ENCODE results near the gene ENPP3. TPM values are rescaled to one million over a fixed set of nuclear protein-coding genes. Genes with fewer than 3 reads are reported as not detected.

ENPP3 gene
- total RNA-seq, 1 experiment from 2014 or later, result not detected

DNA sequence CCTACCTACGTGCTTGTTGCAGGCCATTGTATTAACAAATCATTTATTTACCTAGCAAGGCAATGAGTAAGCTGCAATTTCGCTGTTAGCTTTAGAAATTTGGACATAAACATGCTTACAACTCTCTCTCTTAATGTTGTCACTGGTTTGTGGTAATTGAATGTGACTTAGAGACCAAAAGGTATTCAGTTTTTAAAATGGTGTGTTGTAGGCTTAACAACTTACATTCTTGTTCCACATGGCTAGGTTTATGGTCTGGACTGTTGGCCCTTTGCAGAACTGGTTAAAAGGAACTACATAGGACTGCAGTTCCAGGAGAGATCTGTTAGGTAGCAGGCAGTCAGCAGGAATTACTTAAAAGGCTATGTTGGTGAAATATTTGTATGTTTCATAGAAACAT, 84.1 kb downstream of the ENPP3 start:
- H3K27ac Mint-ChIP-seq, result no peak overlapping the region
- H3K9me3 Mint-ChIP-seq, result peaks cover 2% of the 10 kb centered on the region
- DNase-seq (ENCODE audit: low spot score) (no peak), ATAC-seq (no peak)
- H3K27me3 Mint-ChIP-seq (ENCODE audit: low read depth), result peaks cover 17% of the 10 kb centered on the region
- CTCF ChIA-PET, result interaction anchor here (0.8 to 1.0 kb wide), 2 partner anchors 26 to 497 kb away, joined by 3 read pairs; no protein-coding TSS in a partner anchor
- H3K4me1 Mint-ChIP-seq, result peaks cover 8% of the 10 kb centered on the region
- no peak overlapping the region for H3K4me3 Mint-ChIP-seq
- TF ChIP-seq CDX4 (CRISPR knock-in tag; IDR thresholded peaks at IDR 0.05; ENCODE audit: borderline replicate concordance), result no peak
- TF ChIP-seq SMAD3 (CRISPR knock-in tag; IDR thresholded peaks at IDR 0.05; ENCODE audit: borderline replicate concordance), result no peak
- TF ChIP-seq ZNF423 (CRISPR knock-in tag; IDR thresholded peaks at IDR 0.05), result no peak
- no peak for TF ChIP-seq E2F4 (CRISPR knock-in tag; IDR thresholded peaks at IDR 0.05; ENCODE audit: borderline replicate concordance, low read depth)
- TF ChIP-seq CBFB (CRISPR knock-in tag; IDR thresholded peaks at IDR 0.05; ENCODE audit: low read depth), result no peak
- no peak for TF ChIP-seq RELA (CRISPR knock-in tag; IDR thresholded peaks at IDR 0.05; ENCODE audit: borderline replicate concordance)
- no peak for TF ChIP-seq FOXP4 (CRISPR knock-in tag; IDR thresholded peaks at IDR 0.05)
- no peak for TF ChIP-seq ATF1 (CRISPR knock-in tag; IDR thresholded peaks at IDR 0.05)
- TF ChIP-seq, protein P1, sequence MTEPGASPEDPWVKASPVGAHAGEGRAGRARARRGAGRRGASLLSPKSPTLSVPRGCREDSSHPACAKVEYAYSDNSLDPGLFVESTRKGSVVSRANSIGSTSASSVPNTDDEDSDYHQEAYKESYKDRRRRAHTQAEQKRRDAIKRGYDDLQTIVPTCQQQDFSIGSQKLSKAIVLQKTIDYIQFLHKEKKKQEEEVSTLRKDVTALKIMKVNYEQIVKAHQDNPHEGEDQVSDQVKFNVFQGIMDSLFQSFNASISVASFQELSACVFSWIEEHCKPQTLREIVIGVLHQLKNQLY (CRISPR knock-in tag; IDR thresholded peaks at IDR 0.05), result no peak
- TF ChIP-seq KAT7 (CRISPR knock-in tag; IDR thresholded peaks at IDR 0.05; ENCODE audit: borderline replicate concordance), result no peak
- POLR2A ChIA-PET, result no interaction called here
- H3K36me3 Mint-ChIP-seq, result no peaks in the 10 kb centered on the region

GRCh38 chr6:131724114-131724513, 87.0 kb downstream of the ENPP3 start:
- TF ChIP-seq JAZF1 (CRISPR knock-in tag; IDR thresholded peaks at IDR 0.05) (no peak), PRRX2 (CRISPR knock-in tag; IDR thresholded peaks at IDR 0.05) (no peak), ZNF219 (CRISPR knock-in tag; IDR thresholded peaks at IDR 0.05; ENCODE audit: borderline replicate concordance) (no peak), SOX15 (CRISPR knock-in tag; IDR thresholded peaks at IDR 0.05) (no peak)
- peaks cover 8% of the 10 kb centered on the region for H3K4me1 Mint-ChIP-seq
- peaks cover 12% of the 10 kb centered on the region for H3K9me3 Mint-ChIP-seq
- ChIA-PET CTCF (no interaction called here), POLR2A (no interaction called here)
- peaks cover 5% of the 10 kb centered on the region; the same call in 1 of the 2 replicates for H3K36me3 Mint-ChIP-seq
- no peak overlapping the region for H3K27ac Mint-ChIP-seq
- no peak overlapping the region for H3K4me3 Mint-ChIP-seq
- ATAC-seq (no peak), DNase-seq (ENCODE audit: low spot score) (no peak)
- H3K27me3 Mint-ChIP-seq (ENCODE audit: low read depth), result peaks cover 21% of the 10 kb centered on the region

DNA sequence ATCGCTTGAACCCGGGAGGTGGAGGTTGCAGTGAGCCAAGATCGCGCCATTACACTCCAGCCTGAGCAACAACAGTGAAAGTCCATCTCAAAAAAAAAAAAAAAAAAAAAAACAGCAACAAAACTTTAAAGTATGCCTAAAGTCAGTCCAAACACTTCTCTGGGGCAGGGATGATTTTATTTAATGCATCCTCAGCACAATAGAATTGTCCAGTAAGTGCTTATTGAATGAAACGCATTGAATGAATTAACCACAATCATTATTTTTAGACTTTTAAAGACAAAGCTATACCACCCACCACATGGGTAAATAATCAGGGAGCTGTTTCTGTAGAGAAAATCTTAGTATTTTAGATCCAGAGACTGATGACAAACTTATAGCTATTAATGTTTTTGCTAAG, 90.4 kb downstream of the ENPP3 start:
- POLR2A ChIA-PET, result no interaction called here
- peaks cover 5% of the 10 kb centered on the region; the same call in 1 of the 2 replicates for H3K36me3 Mint-ChIP-seq
- no peak overlapping the region for H3K4me3 Mint-ChIP-seq
- peaks cover 17% of the 10 kb centered on the region for H3K27me3 Mint-ChIP-seq (ENCODE audit: low read depth)
- DNase-seq (ENCODE audit: low spot score) (no peak), ATAC-seq (no peak)
- peaks cover 8% of the 10 kb centered on the region for H3K4me1 Mint-ChIP-seq
- peaks cover 12% of the 10 kb centered on the region for H3K9me3 Mint-ChIP-seq
- CTCF ChIA-PET, result interaction anchor here (1.7 kb wide), 1 partner anchor 60 kb away, joined by 4 read pairs; no protein-coding TSS in a partner anchor
- TF ChIP-seq, protein P2, sequence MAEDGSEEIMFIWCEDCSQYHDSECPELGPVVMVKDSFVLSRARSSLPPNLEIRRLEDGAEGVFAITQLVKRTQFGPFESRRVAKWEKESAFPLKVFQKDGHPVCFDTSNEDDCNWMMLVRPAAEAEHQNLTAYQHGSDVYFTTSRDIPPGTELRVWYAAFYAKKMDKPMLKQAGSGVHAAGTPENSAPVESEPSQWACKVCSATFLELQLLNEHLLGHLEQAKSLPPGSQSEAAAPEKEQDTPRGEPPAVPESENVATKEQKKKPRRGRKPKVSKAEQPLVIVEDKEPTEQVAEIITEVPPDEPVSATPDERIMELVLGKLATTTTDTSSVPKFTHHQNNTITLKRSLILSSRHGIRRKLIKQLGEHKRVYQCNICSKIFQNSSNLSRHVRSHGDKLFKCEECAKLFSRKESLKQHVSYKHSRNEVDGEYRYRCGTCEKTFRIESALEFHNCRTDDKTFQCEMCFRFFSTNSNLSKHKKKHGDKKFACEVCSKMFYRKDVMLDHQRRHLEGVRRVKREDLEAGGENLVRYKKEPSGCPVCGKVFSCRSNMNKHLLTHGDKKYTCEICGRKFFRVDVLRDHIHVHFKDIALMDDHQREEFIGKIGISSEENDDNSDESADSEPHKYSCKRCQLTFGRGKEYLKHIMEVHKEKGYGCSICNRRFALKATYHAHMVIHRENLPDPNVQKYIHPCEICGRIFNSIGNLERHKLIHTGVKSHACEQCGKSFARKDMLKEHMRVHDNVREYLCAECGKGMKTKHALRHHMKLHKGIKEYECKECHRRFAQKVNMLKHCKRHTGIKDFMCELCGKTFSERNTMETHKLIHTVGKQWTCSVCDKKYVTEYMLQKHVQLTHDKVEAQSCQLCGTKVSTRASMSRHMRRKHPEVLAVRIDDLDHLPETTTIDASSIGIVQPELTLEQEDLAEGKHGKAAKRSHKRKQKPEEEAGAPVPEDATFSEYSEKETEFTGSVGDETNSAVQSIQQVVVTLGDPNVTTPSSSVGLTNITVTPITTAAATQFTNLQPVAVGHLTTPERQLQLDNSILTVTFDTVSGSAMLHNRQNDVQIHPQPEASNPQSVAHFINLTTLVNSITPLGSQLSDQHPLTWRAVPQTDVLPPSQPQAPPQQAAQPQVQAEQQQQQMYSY (CRISPR knock-in tag; IDR thresholded peaks at IDR 0.05), result no peak
- no peak for TF ChIP-seq ZMAT4 (CRISPR knock-in tag; IDR thresholded peaks at IDR 0.05)
- no peak for TF ChIP-seq ZNF121 (CRISPR knock-in tag; IDR thresholded peaks at IDR 0.05)
- H3K27ac Mint-ChIP-seq, result no peak overlapping the region

Measured in WTC11 (cell line).